HCT116 (cell line): ENCODE results near the gene FLT3.

Experiments used
- ATF3 ChIP-seq: IDR thresholded peaks from 2 replicates; pipeline ENCODE4 v1.6.1; 2012
- CTCF ChIP-seq, 3 experiments: fragments of 200-600 bp in 1 of 3; sonication (generic) in 1 of 3; IDR thresholded peaks in 2 of 3; conservative IDR thresholded peaks in 1 of 3; 2 replicates each; pipeline ENCODE4 v1.5.1; 2012 to 2017; ENCODE audit warnings: low read depth in 2 of 3, low read length in 2 of 3, antibody characterized with exemption in 1 of 3, borderline replicate concordance in 1 of 3, control low read depth in 1 of 3, mild to moderate bottlenecking in 1 of 3, mixed read lengths in 1 of 3, mixed run types in 1 of 3, moderate library complexity in 1 of 3; ENCODE audit not compliant: insufficient read depth in 1 of 3
- ELF1 ChIP-seq: IDR thresholded peaks from 2 replicates; pipeline ENCODE4 v1.6.1; 2012; ENCODE audit warnings: low read depth, borderline replicate concordance
- EZH2 ChIP-seq: fragments of 200-600 bp; sonication (generic); IDR thresholded peaks from 2 replicates; pipeline ENCODE4 v1.6.1; 2017; ENCODE audit warnings: antibody characterized with exemption, mixed run types
- MAX ChIP-seq: IDR thresholded peaks from 2 replicates; pipeline ENCODE4 v1.6.1; 2012
- POLR2A ChIP-seq: IDR thresholded peaks from 2 replicates; pipeline ENCODE4 v1.7.0; 2011; ENCODE audit warnings: borderline replicate concordance; ENCODE audit not compliant: insufficient read depth, insufficient read length; ENCODE audit errors: extremely low read depth
- POLR2AphosphoS5 ChIP-seq: IDR thresholded peaks from 2 replicates; pipeline ENCODE4 v1.6.1; 2011; ENCODE audit warnings: mild to moderate bottlenecking, low read depth, low read length, moderate library complexity
- RAD21 ChIP-seq: IDR thresholded peaks from 2 replicates; pipeline ENCODE4 v1.6.1; 2012; ENCODE audit warnings: low read depth, mild to moderate bottlenecking
- TCF7L2 ChIP-seq: IDR thresholded peaks from 2 replicates; pipeline ENCODE4 v1.7.0; 2011; ENCODE audit warnings: borderline replicate concordance, inconsistent platforms; ENCODE audit not compliant: insufficient read depth, insufficient read length; ENCODE audit errors: extremely low read depth

GRCh38 chr13:27981006-27981708, 119.2 kb downstream of the FLT3 start:
- TF ChIP-seq RAD21 (no peak), CTCF (IDR thresholded peaks at IDR 0.05 in 2 of 3, conservative IDR thresholded peaks at IDR 0.05 in 1 of 3; ENCODE audit: borderline replicate concordance in 1 of 3, insufficient read depth in 1 of 3, low read depth in 2 of 3, low read length in 2 of 3) (no peak), EZH2 (no peak), MAX (no peak), ELF1 (no peak), POLR2A (no peak), ATF3 (no peak), POLR2AphosphoS5 (no peak), TCF7L2 (no peak)
